NCI-H1436 (cell line): ENCODE data around the gene STIM1.

Experiments
- DNase-seq: peaks from one replicate; lab custom pipeline; 2025; lab: John Stamatoyannopoulos, UW

Gene STIM1

GRCh38 chr11:4071325-4071724 is 215.9 kb downstream of the STIM1 start:
- no peak for DNase-seq

GRCh38 chr11:4071914-4072313 is 216.4 kb downstream of the STIM1 start:
- DNase-seq = no peak

- DNase-seq = peak; percentile 81
Observed at GRCh38 chr11:4072668-4073285, 217.3 kb downstream of the STIM1 start.

GRCh38 chr11:4074266-4074665 is 218.8 kb downstream of the STIM1 start:
- DNase-seq = no peak

- no peak for DNase-seq
Observed at GRCh38 chr11:4076774-4077173, 221.3 kb downstream of the STIM1 start.

GRCh38 chr11:4083198-4083597 is 227.7 kb downstream of the STIM1 start:
- DNase-seq = no peak

GRCh38 chr11:4084406-4085125 is 229.1 kb downstream of the STIM1 start:
- no peak for DNase-seq

GRCh38 chr11:4085575-4085974 is 230.1 kb downstream of the STIM1 start:
- DNase-seq = no peak

- DNase-seq = no peak
Observed at GRCh38 chr11:4086575-4087353, 231.3 kb downstream of the STIM1 start.

- DNase-seq = no peak
Observed at GRCh38 chr11:4087551-4087950, 232.1 kb downstream of the STIM1 start.

GRCh38 chr11:4090258-4090657 is 234.8 kb downstream of the STIM1 start:
- no peak for DNase-seq

- DNase-seq = no peak
Observed at GRCh38 chr11:4092026-4092425, 236.6 kb downstream of the STIM1 start.

- DNase-seq = no peak
Observed at GRCh38 chr11:4093519-4094347, 238.3 kb downstream of the STIM1 start.

- peak; percentile 96 for DNase-seq
Observed at GRCh38 chr11:4094348-4095291, 239.2 kb downstream of the STIM1 start, which contains the start of gene RRM1. TSS of gene RRM1 (plus strand) at chr11:4094799. CDS start at chr11:4095013, 214 bp downstream.

GRCh38 chr11:4095509-4096230 is 240.2 kb downstream of the STIM1 start:
- DNase-seq = no peak

- no peak for DNase-seq
Observed at GRCh38 chr11:4098026-4098621, 242.7 kb downstream of the STIM1 start.

GRCh38 chr11:4102711-4103110 is 247.2 kb downstream of the STIM1 start:
- no peak for DNase-seq

- DNase-seq = no peak
Observed at GRCh38 chr11:4103269-4103668, 247.8 kb downstream of the STIM1 start.

GRCh38 chr11:4105916-4106315 is 250.5 kb downstream of the STIM1 start:
- no peak for DNase-seq

GRCh38 chr11:4111834-4112233 is 256.4 kb downstream of the STIM1 start:
- DNase-seq = no peak
